Endothelial cell of umbilical vein (primary cell): ENCODE results near the gene SLC23A3. TPM values are rescaled to one million over a fixed set of nuclear protein-coding genes. Genes with fewer than 3 reads are reported as not detected.

Source experiments
- BruUV-seq: library from RNA; stranded (reverse); fragments of 400-500 nt; replicated peaks from 2 replicates; lab custom pipeline; 2021; lab: Mats Ljungman, UMichigan
- CTCF ChIA-PET: fragments of 300-600, 350-600 bp; sonication (Branson Sonifier 250); formaldehyde crosslinking; loops from one replicate; lab custom pipeline; 2021; ENCODE audit warnings: antibody characterized with exemption, inconsistent platforms; lab: Charles Lee
- POLR2A ChIA-PET: fragments of 300-600, 350-600 bp; sonication (Branson Sonifier 250); formaldehyde crosslinking; loops from one replicate; lab custom pipeline; 2021; ENCODE audit warnings: antibody characterized with exemption, inconsistent platforms; lab: Charles Lee
- DNase-seq: peaks from one replicate; pipeline ENCODE4 v3.0.0-alpha.2; 2011; ENCODE audit warnings: low read depth, low spot score
- FAIRE-seq: peaks from 2 replicates; lab custom pipeline; 2011; peaks lifted over from hg19 to GRCh38; lab: Jason Lieb, UNC
- H2AFZ ChIP-seq: 2 replicates; pipeline ENCODE4 v1.6.0; 2012; ENCODE audit warnings: low read depth, low read length, control low read depth, inconsistent platforms
- H3K27ac ChIP-seq: 2 replicates; pipeline ENCODE4 v1.5.1; 2011; ENCODE audit warnings: low read depth, mild to moderate bottlenecking, control low read depth, low read length, moderate library complexity; ENCODE audit not compliant: insufficient read depth
- H3K27me3 ChIP-seq, 2 experiments: 2 replicates each; pipeline versions ENCODE4 v1.6.0 to v1.6.1; 2011; ENCODE audit warnings: low read length in 2 of 2, mixed read lengths in 1 of 2; ENCODE audit not compliant: control insufficient read depth in 2 of 2, insufficient read depth in 2 of 2
- H3K36me3 ChIP-seq, 2 experiments: 2 replicates in 1 of 2; 3 replicates in 1 of 2; pipeline ENCODE4 v1.5.1; 2011; ENCODE audit warnings: low read length in 2 of 2, mild to moderate bottlenecking in 1 of 2, moderate library complexity in 1 of 2; ENCODE audit not compliant: control insufficient read depth in 2 of 2, insufficient read depth in 2 of 2; ENCODE audit errors: extremely low read depth in 1 of 2
- H3K4me1 ChIP-seq: 3 replicates; pipeline ENCODE4 v1.5.1; 2011; ENCODE audit warnings: mild to moderate bottlenecking, low read length; ENCODE audit not compliant: control insufficient read depth, insufficient read depth; ENCODE audit errors: extremely low read depth
- H3K4me2 ChIP-seq: 2 replicates; pipeline ENCODE4 v1.6.1; 2011; ENCODE audit warnings: low read length, control low read depth, mixed read lengths; ENCODE audit not compliant: insufficient read depth
- H3K4me3 ChIP-seq, 3 experiments: fragments of 200-600 bp in 1 of 3; sonication (generic), shearing (Covaris generic) in 1 of 3; replicated peaks in 1 of 3; 2 replicates each; pipeline ENCODE4 v1.5.1; 2011 to 2016; ENCODE audit warnings: control low read depth in 3 of 3, low read length in 3 of 3, mild to moderate bottlenecking in 2 of 3, inconsistent platforms in 1 of 3, low read depth in 1 of 3, moderate library complexity in 1 of 3; ENCODE audit not compliant: insufficient read depth in 1 of 3
- H3K79me2 ChIP-seq: 2 replicates; pipeline ENCODE4 v1.6.0; 2012; ENCODE audit warnings: low read length, inconsistent platforms; ENCODE audit not compliant: control insufficient read depth, insufficient read depth
- H3K9ac ChIP-seq: replicated peaks from 2 replicates; pipeline ENCODE3; 2011; ENCODE audit warnings: low read length, control low read depth; ENCODE audit not compliant: insufficient read depth; ENCODE audit errors: extremely low read depth
- H3K9me1 ChIP-seq: replicated peaks from 3 replicates; pipeline ENCODE4 v1.6.0; 2011; ENCODE audit warnings: mild to moderate bottlenecking, low read length; ENCODE audit not compliant: control insufficient read depth, insufficient read depth; ENCODE audit errors: extremely low read depth
- H3K9me3 ChIP-seq: replicated peaks from 2 replicates; pipeline ENCODE4 v1.5.1; 2012; ENCODE audit warnings: low read length, inconsistent platforms; ENCODE audit not compliant: control insufficient read depth, insufficient read depth
- H4K20me1 ChIP-seq: replicated peaks from 2 replicates; pipeline ENCODE3; 2011; ENCODE audit warnings: mild to moderate bottlenecking, low read length; ENCODE audit not compliant: control insufficient read depth, insufficient read depth; ENCODE audit errors: extremely low read depth
- CTCF ChIP-seq, 2 donors: IDR thresholded peaks; 1 replicate in 1 of 2; 2 replicates in 1 of 2; pipeline ENCODE4 v1.5.1; 2011; ENCODE audit warnings: low read length in 2 of 2, mild to moderate bottlenecking in 2 of 2, moderate library complexity in 2 of 2, control low read depth in 1 of 2, inconsistent platforms in 1 of 2, low read depth in 1 of 2; ENCODE audit not compliant: insufficient read depth in 1 of 2; ENCODE audit errors: extremely low read depth in 1 of 2
- EZH2 ChIP-seq: IDR thresholded peaks from 2 replicates; pipeline ENCODE4 v1.6.1; 2012; ENCODE audit warnings: borderline replicate concordance, low read depth, mild to moderate bottlenecking, moderate library complexity, low read length, inconsistent platforms; ENCODE audit not compliant: severe bottlenecking
- FOS ChIP-seq: IDR thresholded peaks from 2 replicates; pipeline ENCODE4 v1.6.1; 2011; ENCODE audit warnings: mild to moderate bottlenecking, low read length, moderate library complexity, borderline replicate concordance; ENCODE audit not compliant: insufficient read depth
- GATA2 ChIP-seq: IDR thresholded peaks from 2 replicates; pipeline ENCODE4 v1.7.0; 2011; ENCODE audit warnings: low read depth, mild to moderate bottlenecking, moderate library complexity, mixed read lengths, low read length; ENCODE audit not compliant: insufficient read length, insufficient read depth
- JUN ChIP-seq: IDR thresholded peaks from 2 replicates; pipeline ENCODE4 v1.6.1; 2011; ENCODE audit warnings: borderline replicate concordance, low read depth; ENCODE audit not compliant: insufficient read length, insufficient read depth
- MYC ChIP-seq: IDR thresholded peaks from one replicate; pipeline ENCODE4 v1.6.1; 2011; ENCODE audit warnings: mild to moderate bottlenecking, low read depth, low read length
- POLR2A ChIP-seq: IDR thresholded peaks from 2 replicates; pipeline ENCODE4 v1.6.1; 2012; ENCODE audit warnings: low read depth, mild to moderate bottlenecking, control low read depth, low read length
- POLR2AphosphoS5 ChIP-seq: IDR thresholded peaks from 2 replicates; pipeline ENCODE4 v1.6.1; 2012; ENCODE audit warnings: low read depth, mild to moderate bottlenecking, control low read depth, low read length, moderate library complexity; ENCODE audit not compliant: insufficient read depth
- dilution Hi-C: fragments of 300-500 bp; cut with MboI; formaldehyde crosslinking; loops from one replicate; pipeline ENCODE4 v1.15.0; 2019; ENCODE audit warnings: low sequenced_read_pairs; ENCODE audit not compliant: extremely low pct_ligation_motif_present
- intact Hi-C: fragments of 100-400 bp; cut with micrococcal nuclease; formaldehyde crosslinking; loops from one replicate; pipeline ENCODE4 v1.10.0; 2022
- polyA plus RNA-seq, 4 experiments: library from polyadenylated mRNA; depleted of rRNA in 3 of 4; stranded (reverse) in 3 of 4; unstranded in 1 of 4; fragments of >200 nt; gene quantifications; 2 replicates each; pipeline versions ENCODE4 v1.2.1 to v1.2.3, GENCODE V29; 2011 to 2012; ENCODE audit warnings: missing spikeins in 1 of 4
- total RNA-seq: library from RNA; stranded (reverse); gene quantifications from 2 replicates; pipeline ENCODE4 v1.2.3, GENCODE V29; 2021
- TF ChIP-seq, protein P1 (sequence below): IDR thresholded peaks from 2 replicates; pipeline ENCODE4 v1.6.1; 2011; ENCODE audit not compliant: insufficient read depth, insufficient read length

Gene SLC23A3
- total and polyA plus RNA-seq, 2 donors (not counting 3 experiments of a cell fraction or from before 2014, with no cell fraction given) = 2.7 to 7.1 TPM

DNA sequence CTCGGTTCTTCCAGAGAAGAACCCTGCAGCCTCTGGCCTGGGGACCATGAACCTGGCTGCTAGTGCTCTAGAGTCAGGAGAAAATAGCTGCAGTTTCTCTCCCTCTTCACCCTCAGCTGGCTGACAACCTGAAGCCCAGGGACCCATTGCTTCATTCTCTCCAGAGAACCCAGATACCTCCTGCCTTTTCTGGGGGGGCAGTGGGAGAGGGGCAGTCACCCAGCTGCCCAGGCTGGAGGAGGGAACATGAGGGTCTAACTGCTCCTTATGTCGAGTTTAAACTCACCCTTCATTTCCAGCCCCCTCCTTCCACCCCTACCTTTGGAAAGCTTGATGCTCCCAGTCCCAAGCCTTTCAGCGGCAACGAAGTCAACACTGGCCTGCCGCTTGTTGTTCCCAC is 29.1 kb upstream of the SLC23A3 start:
- no TSS peak for BruUV-seq

More for the DNA sequence above, 29.1 kb upstream of the SLC23A3 start:
- Histone ChIP-seq H3K4me2 (no peak overlapping the region), H3K27me3 (peaks cover 2 to 5% of the 10 kb centered on the region in 2 experiments), H3K79me2 (no peaks in the 10 kb centered on the region), H4K20me1 (no peaks in the 10 kb centered on the region), H3K9me1 (no peaks in the 10 kb centered on the region), H3K4me3 (no peak overlapping the region), H3K9me3 (no peaks in the 10 kb centered on the region), H3K27ac (no peak overlapping the region), H3K9ac (no peak overlapping the region), H3K36me3 (no peaks in the 10 kb centered on the region), H2AFZ (no peak overlapping the region), H3K4me1 (no peaks in the 10 kb centered on the region)
- TF ChIP-seq CTCF (IDR thresholded peaks at IDR 0.05; ENCODE audit: extremely low read depth in 1 of 2, insufficient read depth in 1 of 2, low read depth in 1 of 2, low read length in 2 of 2) (no peak), FOS (no peak), MYC (no peak), GATA2 (no peak), EZH2 (no peak), JUN (no peak), POLR2A (no peak), POLR2AphosphoS5 (no peak)
- TF ChIP-seq, protein P1, sequence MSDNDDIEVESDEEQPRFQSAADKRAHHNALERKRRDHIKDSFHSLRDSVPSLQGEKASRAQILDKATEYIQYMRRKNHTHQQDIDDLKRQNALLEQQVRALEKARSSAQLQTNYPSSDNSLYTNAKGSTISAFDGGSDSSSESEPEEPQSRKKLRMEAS = no peak
- intact Hi-C loops = no loop called here
- FAIRE-seq (no peak), DNase-seq (no peak)
- dilution Hi-C loops = no loop called here
- ChIA-PET POLR2A (no interaction called here), CTCF (interaction anchor here (1.5 kb wide), 1 partner anchor 9 kb away, joined by 6 read pairs; no protein-coding TSS in a partner anchor)
